Measurements from ENCODE around the gene RTN4RL2. TPM values are rescaled to one million over a fixed set of nuclear protein-coding genes. Genes with fewer than 3 reads are reported as not detected.
A peak's percentile ranks its signal among the peaks of the same experiment; 100 is the strongest.

Gene RTN4RL2
- total and polyA plus RNA-seq, 10 of the 15 experiments (the other 5 are each of a cell fraction or from before 2014, with no cell fraction given) = 0.14 to 1.1 (median 0.52) TPM; not detected in 4

GRCh38 chr11:57424792-57425564 is 35.4 kb upstream of the RTN4RL2 start (continued):
- TF ChIP-seq BCL11A (IDR thresholded peaks at IDR 0.05; ENCODE audit: low read depth, low read length) (peak; percentile 95), ZBED1 (IDR thresholded peaks at IDR 0.05; ENCODE audit: borderline replicate concordance) (peak; percentile 87; the same call in 1 of the 2 replicates), HDAC2 (IDR thresholded peaks at IDR 0.05) (no peak), SIN3A (IDR thresholded peaks at IDR 0.05; ENCODE audit: low read depth, low read length) (0 out of 2 replicates have a peak, but pooled peaks have one; percentile 83), CEBPB (IDR thresholded peaks at IDR 0.05; ENCODE audit: borderline replicate concordance in 1 of 2, low read depth in 2 of 2, low read length in 2 of 2) (no peak; a peak in 1 of 4 replicates), IKZF2 (IDR thresholded peaks at IDR 0.05) (peak; percentile 97 to 98), ZBTB33 (IDR thresholded peaks at IDR 0.05) (no peak), EGR1 (IDR thresholded peaks at IDR 0.05; ENCODE audit: borderline replicate concordance in 1 of 2, low read depth in 2 of 2, low read length in 2 of 2) (peak in 1 of 2 experiments; percentile 61; a peak in 2 of 3 replicates), MYB (IDR thresholded peaks at IDR 0.05; ENCODE audit: borderline replicate concordance, low read depth, low read length) (no peak), HCFC1 (IDR thresholded peaks at IDR 0.05; ENCODE audit: low read length) (no peak), PKNOX1 (IDR thresholded peaks at IDR 0.05) (peak; percentile 86), ZSCAN29 (IDR thresholded peaks at IDR 0.05) (no peak), E2F4 (IDR thresholded peaks at IDR 0.05; ENCODE audit: low read depth, low read length) (no peak), PRDM15 (CRISPR knock-in tag; IDR thresholded peaks at IDR 0.05) (no peak), TAF1 (IDR thresholded peaks at IDR 0.05; ENCODE audit: borderline replicate concordance, low read depth, low read length) (peak; percentile 52), PAX8 (IDR thresholded peaks at IDR 0.05) (no peak), BCLAF1 (IDR thresholded peaks at IDR 0.05) (no peak), NR2C2 (IDR thresholded peaks at IDR 0.05; ENCODE audit: borderline replicate concordance, control insufficient read depth, insufficient read length, low read depth) (no peak), YY1 (IDR thresholded peaks at IDR 0.05; ENCODE audit: low read depth, low read length) (0 out of 2 replicates have a peak, but pooled peaks have one; percentile 34)

All from GM12878 (cell line).